ENCODE data around the gene GORASP2.
"Not testable (repeated sequence)": the region's sequence is repeated elsewhere in the genome, so short reads cannot be mapped to it uniquely, and the experiment has no call there.

The GORASP2 gene

GRCh38 chr2:170914994-170915666 lies 13.9 kb upstream of the GORASP2 start:
- Mint-ChIP-seq H3K9me3 (peaks cover 35% of the 10 kb centered on the region), H3K36me3 (peaks cover 13% of the 10 kb centered on the region), H3K27me3 (peaks cover 17% of the 10 kb centered on the region)
- not testable (repeated sequence) for H3K4me1 Mint-ChIP-seq, H3K27ac Mint-ChIP-seq, ATAC-seq, H3K4me3 Mint-ChIP-seq

- Mint-ChIP-seq H3K4me1 (no peaks in the 10 kb centered on the region), H3K27ac (no peak overlapping the region), H3K36me3 (peaks cover 13% of the 10 kb centered on the region), H3K9me3 (peaks cover 27% of the 10 kb centered on the region), H3K4me3 (no peak overlapping the region), H3K27me3 (peaks cover 17% of the 10 kb centered on the region)
- ATAC-seq = no peak
Measured at GRCh38 chr2:170917219-170917913, 11.7 kb upstream of the GORASP2 start.

DNA sequence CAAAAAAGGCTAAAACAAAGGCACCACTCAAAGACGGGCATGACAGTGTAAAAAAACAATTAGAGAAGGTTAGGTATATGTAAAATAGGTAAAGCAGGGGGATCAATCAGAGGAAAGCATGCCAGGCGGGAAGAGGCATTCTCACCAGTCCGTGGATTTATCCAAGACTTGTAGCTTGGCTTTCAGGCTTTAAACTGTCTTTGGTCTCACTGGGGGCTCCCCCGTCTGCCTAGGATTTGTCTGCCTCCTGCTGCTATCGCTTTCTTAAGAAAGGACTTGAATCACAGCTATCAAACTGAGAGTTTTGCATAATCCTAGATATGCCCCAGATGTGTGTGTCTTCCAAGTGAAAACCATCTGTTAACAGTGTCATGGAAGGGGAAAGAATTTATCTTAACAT lies 11.1 kb upstream of the GORASP2 start:
- Mint-ChIP-seq H3K27me3 (peaks cover 17% of the 10 kb centered on the region), H3K36me3 (peaks cover 10% of the 10 kb centered on the region), H3K4me3 (no peak overlapping the region), H3K9me3 (peaks cover 23% of the 10 kb centered on the region), H3K4me1 (no peaks in the 10 kb centered on the region), H3K27ac (no peak overlapping the region)
- no peak for ATAC-seq

GRCh38 chr2:170921873-170922272 lies 7.2 kb upstream of the GORASP2 start:
- not testable (repeated sequence) for H3K36me3 Mint-ChIP-seq, H3K9me3 Mint-ChIP-seq, H3K27me3 Mint-ChIP-seq, H3K4me3 Mint-ChIP-seq, H3K27ac Mint-ChIP-seq, H3K4me1 Mint-ChIP-seq, ATAC-seq

GRCh38 chr2:170922634-170923494 lies 6.2 kb upstream of the GORASP2 start:
- H3K36me3 Mint-ChIP-seq = peaks cover 2% of the 10 kb centered on the region
- H3K9me3 Mint-ChIP-seq = peaks cover 2% of the 10 kb centered on the region
- H3K27ac Mint-ChIP-seq = no peak overlapping the region
- H3K4me3 Mint-ChIP-seq = no peak overlapping the region
- peak; percentile 66 for ATAC-seq
- H3K4me1 Mint-ChIP-seq = peaks cover under 1% of the 10 kb centered on the region
- no peaks in the 10 kb centered on the region for H3K27me3 Mint-ChIP-seq

DNA sequence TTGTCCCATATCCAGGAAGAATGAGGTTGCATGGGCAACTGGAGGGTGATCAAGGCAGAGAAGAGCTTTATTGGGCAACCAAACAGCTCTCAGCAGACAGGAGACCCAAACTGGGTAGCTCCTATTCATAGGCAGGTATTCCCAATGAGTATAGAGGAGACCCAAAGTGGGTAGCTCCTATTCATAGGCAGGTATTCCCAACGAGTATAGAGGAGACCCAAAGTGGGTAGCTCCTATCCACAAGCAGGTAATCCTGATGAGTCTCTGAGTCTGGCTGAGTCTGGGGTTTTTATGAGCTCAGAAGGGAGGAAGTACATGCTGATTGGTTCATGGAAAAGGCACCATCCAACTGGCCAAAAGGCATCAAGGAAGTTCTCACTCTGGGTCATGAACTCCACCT lies 5.3 kb upstream of the GORASP2 start:
- Mint-ChIP-seq H3K4me3 (no peak overlapping the region), H3K27ac (no peak overlapping the region), H3K4me1 (peaks cover 7% of the 10 kb centered on the region), H3K36me3 (no peaks in the 10 kb centered on the region), H3K9me3 (peaks cover 3% of the 10 kb centered on the region), H3K27me3 (no peaks in the 10 kb centered on the region)
- no peak for ATAC-seq

DNA sequence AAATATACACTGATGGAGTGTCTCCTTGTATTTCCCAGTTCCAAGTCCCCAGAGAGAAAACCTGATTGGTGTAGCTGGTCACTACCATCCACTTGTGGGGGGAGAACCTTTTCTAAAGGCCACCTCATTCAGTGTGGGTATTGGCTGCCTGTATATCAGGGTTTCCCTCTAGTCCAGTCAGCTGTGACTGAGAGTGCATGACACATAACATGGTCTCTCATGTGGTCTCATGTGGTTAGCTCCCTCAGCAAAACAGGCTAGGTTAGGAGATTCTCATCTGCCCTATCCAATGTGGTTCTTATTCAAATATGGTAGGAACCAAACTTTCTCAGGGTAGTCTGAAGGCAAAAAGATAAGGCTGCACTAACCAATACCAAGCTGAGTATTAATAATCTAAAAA lies 4.1 kb upstream of the GORASP2 start:
- H3K4me1 Mint-ChIP-seq = peaks cover 11% of the 10 kb centered on the region
- no peaks in the 10 kb centered on the region for H3K27me3 Mint-ChIP-seq
- no peak overlapping the region for H3K4me3 Mint-ChIP-seq
- ATAC-seq = no peak
- peaks cover 3% of the 10 kb centered on the region for H3K9me3 Mint-ChIP-seq
- H3K36me3 Mint-ChIP-seq = no peaks in the 10 kb centered on the region
- no peak overlapping the region for H3K27ac Mint-ChIP-seq

- Mint-ChIP-seq H3K27ac (no peak overlapping the region), H3K9me3 (peaks cover 3% of the 10 kb centered on the region), H3K36me3 (no peaks in the 10 kb centered on the region), H3K27me3 (no peaks in the 10 kb centered on the region), H3K4me1 (peaks cover 20% of the 10 kb centered on the region), H3K4me3 (no peak overlapping the region)
- no peak for ATAC-seq
Measured at GRCh38 chr2:170925923-170926322, 3.1 kb upstream of the GORASP2 start.

GRCh38 chr2:170926743-170927297 lies 2.2 kb upstream of the GORASP2 start:
- Mint-ChIP-seq H3K27ac (peak overlapping the region; percentile 47), H3K4me3 (no peak overlapping the region)

GRCh38 chr2:170928036-170928823 lies 823 bp upstream of the GORASP2 start:
- no peaks in the 10 kb centered on the region for H3K36me3 Mint-ChIP-seq
- H3K4me3 Mint-ChIP-seq = peak overlapping the region; percentile 84
- H3K27ac Mint-ChIP-seq = peak overlapping the region; percentile 95
- H3K9me3 Mint-ChIP-seq = peaks cover 3% of the 10 kb centered on the region
- no peaks in the 10 kb centered on the region for H3K27me3 Mint-ChIP-seq
- ATAC-seq = no peak
- peaks cover 36% of the 10 kb centered on the region for H3K4me1 Mint-ChIP-seq

More at GRCh38 chr2:170926743-170927297, 2.2 kb upstream of the GORASP2 start:
- H3K4me1 Mint-ChIP-seq = peaks cover 28% of the 10 kb centered on the region
- H3K36me3 Mint-ChIP-seq = no peaks in the 10 kb centered on the region
- ATAC-seq = no peak
- peaks cover 3% of the 10 kb centered on the region for H3K9me3 Mint-ChIP-seq
- no peaks in the 10 kb centered on the region for H3K27me3 Mint-ChIP-seq

DNA sequence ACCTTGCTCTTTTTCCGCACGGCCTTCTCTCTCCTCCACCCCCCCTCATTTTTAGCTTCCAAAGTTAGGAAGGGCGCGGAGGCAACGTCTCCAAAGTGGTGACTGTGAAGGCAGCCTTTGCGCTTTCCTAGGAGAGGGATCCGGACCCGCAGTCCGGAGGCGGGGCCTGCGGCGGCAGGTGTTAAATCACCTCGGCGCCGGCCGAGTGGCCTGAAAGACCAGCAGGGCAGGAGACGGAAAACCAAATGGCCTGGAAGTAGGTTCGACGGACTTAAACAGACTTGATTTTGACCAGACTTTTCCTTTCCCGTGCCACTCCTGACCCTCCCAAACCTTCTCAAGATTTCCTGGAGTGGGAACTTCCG lies 615 bp downstream of the GORASP2 start:
- H3K4me1 Mint-ChIP-seq = peaks cover 51% of the 10 kb centered on the region
- peak; percentile 13 for ATAC-seq
- H3K36me3 Mint-ChIP-seq = peaks cover 4% of the 10 kb centered on the region

DNA sequence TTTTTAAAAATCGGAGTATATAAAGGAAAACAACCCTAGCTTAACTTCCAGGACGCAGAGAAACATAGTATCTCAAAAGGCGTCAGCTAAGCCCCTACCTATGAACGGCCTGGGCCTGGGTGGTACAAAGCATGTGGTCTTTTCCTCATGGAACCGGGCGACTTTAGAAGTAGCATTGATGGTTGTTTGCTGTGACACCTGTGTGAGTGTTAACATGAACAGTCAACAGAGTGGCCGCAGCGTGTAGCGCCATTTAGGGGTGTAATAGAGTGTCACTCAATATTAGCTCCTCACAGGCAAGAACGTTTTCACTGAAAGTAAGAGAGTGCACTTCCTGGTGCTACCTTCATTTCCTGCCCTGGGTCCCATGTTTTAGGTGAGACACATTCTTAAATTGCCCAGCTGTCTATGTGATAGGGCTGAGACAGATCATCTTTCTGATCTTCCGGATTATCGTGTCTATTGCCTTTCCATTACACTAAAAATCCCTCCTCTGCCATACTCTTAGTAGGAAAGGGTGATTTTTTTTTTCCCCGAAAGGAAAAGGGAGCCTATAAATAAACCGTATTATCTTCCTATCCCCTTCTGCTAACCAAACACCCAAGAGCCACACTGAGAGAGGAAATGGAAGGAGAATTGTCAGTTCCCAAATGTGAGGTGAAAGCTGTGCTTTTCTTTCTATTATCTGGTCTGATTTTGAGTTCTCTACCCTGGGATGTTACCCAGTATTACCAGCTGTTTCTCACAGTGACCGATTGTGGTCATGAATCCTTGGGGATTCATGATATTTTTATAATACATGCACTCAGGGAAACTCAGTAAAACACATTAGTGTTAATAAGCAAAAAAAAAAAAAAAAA lies 1.3 kb downstream of the GORASP2 start:
- Mint-ChIP-seq H3K4me1 (peaks cover 52% of the 10 kb centered on the region), H3K27ac (peak overlapping the region; percentile 95), H3K36me3 (peaks cover 7% of the 10 kb centered on the region), H3K9me3 (peaks cover 3% of the 10 kb centered on the region), H3K27me3 (no peaks in the 10 kb centered on the region), H3K4me3 (peak overlapping the region; percentile 84)
- ATAC-seq = peak; percentile 44

More for the DNA sequence above, 615 bp downstream of the GORASP2 start:
- Mint-ChIP-seq H3K4me3 (peak overlapping the region; percentile 84), H3K27ac (peak overlapping the region; percentile 95), H3K27me3 (no peaks in the 10 kb centered on the region), H3K9me3 (peaks cover 3% of the 10 kb centered on the region)

DNA sequence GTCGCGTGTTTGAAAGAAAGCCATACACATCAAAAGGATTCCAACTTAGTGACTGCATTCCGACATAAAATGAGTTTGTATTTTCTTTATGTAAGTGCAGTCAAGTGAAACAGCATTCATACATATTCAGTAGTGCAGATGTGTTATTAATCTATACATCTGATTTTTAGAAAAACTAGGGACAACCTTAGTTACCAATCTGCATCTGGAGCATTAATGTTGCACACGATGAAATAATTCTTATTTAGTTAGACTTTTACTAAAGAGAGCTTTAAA lies 1.9 kb downstream of the GORASP2 start:
- peaks cover 3% of the 10 kb centered on the region for H3K9me3 Mint-ChIP-seq
- peaks cover 57% of the 10 kb centered on the region for H3K4me1 Mint-ChIP-seq
- no peaks in the 10 kb centered on the region for H3K27me3 Mint-ChIP-seq
- H3K36me3 Mint-ChIP-seq = peaks cover 12% of the 10 kb centered on the region
- no peak for ATAC-seq
- peak overlapping the region; percentile 84 for H3K4me3 Mint-ChIP-seq
- peak overlapping the region; percentile 95 for H3K27ac Mint-ChIP-seq

DNA sequence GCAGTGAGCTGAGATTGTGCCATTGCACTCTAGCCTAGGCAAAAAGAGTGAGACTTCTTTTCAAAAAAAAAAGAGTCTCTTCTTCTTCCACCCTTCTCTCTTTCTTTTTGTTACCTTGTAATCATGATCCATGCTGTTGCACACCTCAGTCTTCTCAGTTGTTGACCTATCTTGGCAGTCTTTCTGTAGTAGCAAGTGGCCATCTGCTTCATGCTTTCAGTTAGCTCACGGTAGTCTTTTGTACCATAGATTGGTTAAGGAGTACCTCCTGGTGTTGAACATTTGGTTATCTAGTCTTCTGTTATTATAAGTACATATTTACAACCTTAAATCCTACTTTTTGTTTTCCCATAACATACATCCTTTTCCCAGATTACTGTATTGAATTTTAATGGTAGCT lies 3.1 kb downstream of the GORASP2 start:
- H3K9me3 Mint-ChIP-seq = peaks cover 3% of the 10 kb centered on the region

More for the DNA sequence above, 3.1 kb downstream of the GORASP2 start:
- H3K36me3 Mint-ChIP-seq = peaks cover 12% of the 10 kb centered on the region
- H3K4me1 Mint-ChIP-seq = peaks cover 57% of the 10 kb centered on the region
- H3K27ac Mint-ChIP-seq = no peak overlapping the region
- ATAC-seq = no peak
- H3K4me3 Mint-ChIP-seq = no peak overlapping the region
- no peaks in the 10 kb centered on the region for H3K27me3 Mint-ChIP-seq

All from stimulated activated memory B cell treated with anti-CD40 and anti-IgM and Interleukin-4, amounts not matched to agents 10 μg/mL and 1 μg/mL and 100 μg/mL, for 72 hours (primary cell).